ENCODE results near the gene DYDC1. TPM values are rescaled to one million over a fixed set of nuclear protein-coding genes. Genes with fewer than 3 reads are reported as not detected.
A peak's percentile ranks its signal among the peaks of the same experiment; 100 is the strongest.

DYDC1 gene
- total and polyA plus RNA-seq, 2 experiments from 2014 or later: not detected

DNA sequence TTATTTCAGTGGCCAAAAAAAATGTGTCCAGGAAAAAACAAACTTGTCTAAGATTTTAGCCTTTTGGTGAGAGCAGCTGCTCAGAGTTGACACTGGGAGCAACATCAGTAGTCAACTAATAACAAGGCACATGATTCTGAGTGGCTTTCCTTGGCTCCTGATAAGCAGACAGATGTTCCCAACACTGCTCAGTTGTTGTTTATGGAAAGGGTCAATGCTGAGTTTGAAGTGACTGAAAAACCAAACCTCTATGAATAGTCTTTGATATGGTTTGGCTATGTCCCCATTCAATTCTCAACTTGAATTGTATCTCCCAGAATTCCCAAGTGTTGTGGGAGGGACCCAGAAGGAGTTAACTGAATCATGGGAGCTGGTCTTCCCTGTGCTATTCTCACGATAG, 12.3 kb downstream of the DYDC1 start:
- TF ChIP-seq EZH2 (IDR thresholded peaks at IDR 0.05; ENCODE audit: low read depth, unreplicated experiment) (no peak), STAT1 (IDR thresholded peaks at IDR 0.05; ENCODE audit: unreplicated experiment) (no peak), ZNF331 (CRISPR knock-in tag; IDR thresholded peaks at IDR 0.05; ENCODE audit: low read depth) (no peak), CTCF (conservative IDR thresholded peaks at IDR 0.05; ENCODE audit: low read depth in 2 of 2) (no peak)
- TF ChIP-seq, protein P1, sequence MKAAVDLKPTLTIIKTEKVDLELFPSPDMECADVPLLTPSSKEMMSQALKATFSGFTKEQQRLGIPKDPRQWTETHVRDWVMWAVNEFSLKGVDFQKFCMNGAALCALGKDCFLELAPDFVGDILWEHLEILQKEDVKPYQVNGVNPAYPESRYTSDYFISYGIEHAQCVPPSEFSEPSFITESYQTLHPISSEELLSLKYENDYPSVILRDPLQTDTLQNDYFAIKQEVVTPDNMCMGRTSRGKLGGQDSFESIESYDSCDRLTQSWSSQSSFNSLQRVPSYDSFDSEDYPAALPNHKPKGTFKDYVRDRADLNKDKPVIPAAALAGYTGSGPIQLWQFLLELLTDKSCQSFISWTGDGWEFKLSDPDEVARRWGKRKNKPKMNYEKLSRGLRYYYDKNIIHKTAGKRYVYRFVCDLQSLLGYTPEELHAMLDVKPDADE (IDR thresholded peaks at IDR 0.05): no peak
- Mint-ChIP-seq H3K4me1 (0 out of 3 replicates have a peak, but pooled peaks cover 2% of the 10 kb centered on the region), H3K4me3 (no peak overlapping the region), H3K9me3 (no peaks in the 10 kb centered on the region), H3K27ac (no peak overlapping the region), H3K27me3 (ENCODE audit: insufficient read depth, low read depth, poor library complexity) (no peaks in the 10 kb centered on the region), H3K36me3 (ENCODE audit: low read depth) (no peaks in the 10 kb centered on the region)
- no peaks in the 10 kb centered on the region for H4K20me1 ChIP-seq (replicated peaks; ENCODE audit: insufficient read depth)
- H3K9me2 ChIP-seq (ENCODE audit: insufficient read depth): no peaks in the 10 kb centered on the region
- H3K79me2 ChIP-seq (replicated peaks; ENCODE audit: insufficient read depth): no peaks in the 10 kb centered on the region
- no peak for ATAC-seq
- DNase-seq (ENCODE audit: low spot score): no peak
- no peak overlapping the region for H3K4me2 ChIP-seq
- no peaks in the 10 kb centered on the region for H3K27me3 ChIP-seq (ENCODE audit: insufficient read depth)
- H3F3A ChIP-seq (replicated peaks; ENCODE audit: low read depth): no peaks in the 10 kb centered on the region
- no peak overlapping the region for H3K4me3 ChIP-seq
- peak overlapping the region; percentile 70; the same call in 1 of the 2 replicates for H2AFZ ChIP-seq
- H3K36me3 ChIP-seq (ENCODE audit: insufficient read depth): no peaks in the 10 kb centered on the region
- H3K27ac ChIP-seq (ENCODE audit: low read depth): no peak overlapping the region
- H3K4me1 ChIP-seq (ENCODE audit: insufficient read depth): no peaks in the 10 kb centered on the region

- Histone ChIP-seq H3K36me3 (ENCODE audit: insufficient read depth) (no peaks in the 10 kb centered on the region), H3K9me2 (ENCODE audit: insufficient read depth) (peaks cover 10% of the 10 kb centered on the region; the same call in 1 of the 2 replicates), H3F3A (replicated peaks; ENCODE audit: low read depth) (no peaks in the 10 kb centered on the region), H3K27me3 (ENCODE audit: insufficient read depth) (no peaks in the 10 kb centered on the region), H3K4me3 (no peak overlapping the region), H3K79me2 (replicated peaks; ENCODE audit: insufficient read depth) (no peaks in the 10 kb centered on the region), H2AFZ (no peak overlapping the region), H3K4me2 (no peak overlapping the region), H3K27ac (ENCODE audit: low read depth) (no peak overlapping the region), H3K4me1 (ENCODE audit: insufficient read depth) (no peaks in the 10 kb centered on the region), H4K20me1 (replicated peaks; ENCODE audit: insufficient read depth) (no peaks in the 10 kb centered on the region)
- ATAC-seq (no peak), DNase-seq (ENCODE audit: low spot score) (no peak)
- Mint-ChIP-seq H3K36me3 (ENCODE audit: low read depth) (no peaks in the 10 kb centered on the region), H3K9me3 (no peaks in the 10 kb centered on the region), H3K27ac (no peak overlapping the region), H3K27me3 (ENCODE audit: insufficient read depth, low read depth, poor library complexity) (peaks cover 4% of the 10 kb centered on the region), H3K4me1 (no peaks in the 10 kb centered on the region), H3K4me3 (no peak overlapping the region)
- no peak for TF ChIP-seq REST (IDR thresholded peaks at IDR 0.05; ENCODE audit: unreplicated experiment)
- TF ChIP-seq, protein P1 (IDR thresholded peaks at IDR 0.05): no peak
- TF ChIP-seq JUNB (IDR thresholded peaks at IDR 0.05; ENCODE audit: unreplicated experiment): no peak
- TF ChIP-seq ZNF114 (CRISPR knock-in tag; IDR thresholded peaks at IDR 0.05): no peak
Observed at GRCh38 chr10:80333983-80334382, 22.6 kb downstream of the DYDC1 start.

Data from GM23338 (cell line).